ENCODE measurements around the gene EPHB3.

Gene EPHB3

DNA sequence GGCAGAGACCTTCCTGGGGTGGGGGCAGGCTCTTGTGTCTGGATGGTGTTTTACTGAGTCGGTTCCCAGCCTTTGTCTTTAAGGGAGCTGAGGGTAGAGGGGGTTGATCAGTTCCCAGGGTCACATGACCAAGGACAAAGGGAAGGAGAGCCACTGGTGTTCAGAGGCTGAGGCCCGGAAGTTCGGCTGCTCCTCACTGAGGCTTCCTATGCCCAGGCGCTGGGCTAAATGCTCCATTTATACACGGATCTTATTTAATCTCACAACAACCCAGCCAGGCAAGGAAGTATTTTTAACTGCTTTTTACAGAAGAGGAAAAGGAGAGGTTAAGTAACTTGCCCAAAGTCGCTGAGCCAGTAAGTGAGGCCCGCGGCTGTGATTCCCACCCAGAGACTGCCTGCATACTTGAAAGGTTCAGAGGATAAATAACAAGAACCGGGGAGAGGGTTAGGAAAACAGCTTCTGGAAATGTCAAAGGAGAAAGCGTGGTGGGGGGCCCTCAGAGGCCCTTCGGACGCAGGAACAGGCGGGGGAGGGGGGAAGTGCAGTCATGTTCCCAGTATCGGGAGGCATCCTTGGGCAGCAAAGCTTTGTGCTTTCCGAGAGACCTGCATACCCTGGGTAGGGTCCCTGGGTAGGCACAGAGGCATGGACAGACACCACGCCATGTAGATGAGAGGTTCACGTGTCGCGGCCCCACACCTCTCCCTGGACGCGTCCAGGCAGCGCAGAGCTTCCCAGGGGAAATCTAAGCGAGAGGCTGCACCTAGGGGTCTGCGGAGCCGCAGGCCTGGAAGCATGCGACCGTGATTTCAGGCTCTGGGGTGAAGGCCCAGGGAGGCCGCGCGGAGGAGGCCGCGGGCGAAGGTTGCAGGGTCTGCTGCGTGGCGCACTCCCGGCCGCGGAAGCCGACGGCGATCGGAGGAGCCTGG, 21.3 kb downstream of the EPHB3 start:
- DNase-seq = no peak

DNA sequence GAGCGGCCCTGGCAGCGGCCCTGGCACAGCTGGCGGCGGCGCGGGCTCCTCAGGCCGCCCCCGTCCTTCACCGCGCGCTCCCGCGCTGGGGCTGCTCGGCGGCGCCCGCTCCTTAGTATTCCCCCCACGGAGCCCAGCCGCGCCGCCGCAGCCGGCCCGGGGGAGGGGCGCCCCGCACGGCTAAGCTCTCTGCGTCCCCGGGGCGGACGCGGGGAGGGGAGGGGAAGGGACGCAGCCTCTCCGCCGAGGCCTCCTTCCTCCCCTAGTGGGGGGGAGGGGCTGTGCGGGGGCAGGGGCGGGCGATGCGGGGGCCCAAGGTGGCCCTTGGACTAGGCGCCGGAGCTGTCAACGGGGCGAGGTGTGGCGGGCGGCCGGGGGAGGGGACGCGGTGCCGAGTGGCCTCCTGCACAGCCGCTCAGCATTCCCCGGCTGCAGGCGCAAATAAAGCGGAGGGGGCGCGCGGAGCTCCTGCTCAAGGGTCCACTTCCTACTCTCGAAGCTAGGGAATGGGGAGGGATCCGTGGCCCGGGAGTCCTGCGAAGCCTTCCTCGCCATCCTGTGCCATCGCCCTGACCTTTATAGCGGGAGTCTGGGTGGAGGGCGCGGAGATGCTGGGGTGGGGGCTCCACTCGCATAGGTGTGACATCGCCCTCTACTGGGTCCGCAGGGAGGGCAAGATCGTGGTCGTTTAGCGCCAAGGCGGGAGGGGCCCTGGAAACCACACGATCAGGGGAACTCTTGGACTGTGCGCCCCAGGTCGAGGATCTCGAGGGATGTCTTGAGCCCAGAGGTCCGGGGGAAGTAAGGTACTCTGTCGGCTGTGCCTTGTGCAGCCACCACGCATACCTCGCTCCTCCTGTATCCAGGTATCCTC, 22.2 kb downstream of the EPHB3 start:
- peak; percentile 20 for DNase-seq

DNA sequence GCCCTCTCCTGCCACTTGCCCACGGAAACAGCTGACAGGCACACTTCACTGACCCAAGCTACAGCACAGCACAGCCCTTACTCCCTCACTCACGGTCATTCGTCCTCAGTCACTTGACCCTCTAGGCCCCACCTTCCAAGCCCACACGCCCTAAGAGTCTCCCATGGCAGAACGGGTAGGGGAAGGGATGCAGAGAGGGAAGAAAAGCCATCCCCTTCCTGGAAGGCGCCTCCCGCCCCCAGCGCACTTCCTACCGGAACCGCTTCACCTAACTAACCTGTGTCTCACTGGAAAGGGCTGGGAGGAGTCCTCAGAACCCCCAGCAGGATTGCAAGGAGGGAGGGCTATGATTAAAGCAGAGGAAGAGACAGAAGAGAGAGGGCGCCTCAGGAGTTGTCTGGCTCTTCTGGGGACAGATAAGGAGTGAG, 22.9 kb downstream of the EPHB3 start:
- no peak for DNase-seq

DNA sequence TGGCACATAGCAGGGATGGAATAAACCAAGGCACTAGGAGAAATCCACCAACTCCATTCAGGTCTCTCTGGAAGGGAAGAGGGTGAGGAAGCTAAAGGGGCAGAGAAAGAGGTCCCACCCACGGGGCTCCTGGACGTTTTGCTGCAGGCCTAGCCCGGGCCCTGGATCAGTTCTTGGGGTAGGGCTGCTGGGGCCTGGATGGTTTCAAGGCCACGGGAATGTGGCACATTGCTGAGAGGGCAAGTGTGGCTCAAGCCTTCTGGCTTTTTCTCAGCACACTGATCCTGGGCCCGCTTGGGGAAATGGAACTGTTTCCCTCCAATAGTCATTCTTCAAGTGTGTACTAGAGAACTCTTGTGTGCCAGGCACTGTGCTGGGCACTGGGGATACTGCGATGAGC, 24.0 kb downstream of the EPHB3 start:
- DNase-seq = no peak

DNA sequence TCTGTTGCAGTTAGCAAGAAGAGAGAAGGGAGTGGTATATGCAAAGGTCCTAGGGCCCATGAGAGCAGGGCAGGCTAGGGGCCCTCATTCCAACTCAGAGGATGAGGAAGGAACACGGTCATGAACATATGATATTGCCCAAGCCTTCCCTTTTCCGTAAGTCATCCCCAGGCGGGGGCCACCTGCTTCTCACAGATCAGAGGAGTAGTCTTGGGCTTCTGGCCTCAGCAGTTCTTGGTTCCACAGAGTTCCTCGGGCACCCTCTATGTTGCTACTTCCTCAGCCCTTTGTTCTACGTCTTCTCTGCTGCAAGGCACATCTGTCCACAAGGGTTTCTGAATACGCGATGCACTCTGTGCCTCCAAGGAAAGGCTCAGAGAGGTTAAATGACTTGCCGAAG, 25.3 kb downstream of the EPHB3 start:
- DNase-seq = no peak

DNA sequence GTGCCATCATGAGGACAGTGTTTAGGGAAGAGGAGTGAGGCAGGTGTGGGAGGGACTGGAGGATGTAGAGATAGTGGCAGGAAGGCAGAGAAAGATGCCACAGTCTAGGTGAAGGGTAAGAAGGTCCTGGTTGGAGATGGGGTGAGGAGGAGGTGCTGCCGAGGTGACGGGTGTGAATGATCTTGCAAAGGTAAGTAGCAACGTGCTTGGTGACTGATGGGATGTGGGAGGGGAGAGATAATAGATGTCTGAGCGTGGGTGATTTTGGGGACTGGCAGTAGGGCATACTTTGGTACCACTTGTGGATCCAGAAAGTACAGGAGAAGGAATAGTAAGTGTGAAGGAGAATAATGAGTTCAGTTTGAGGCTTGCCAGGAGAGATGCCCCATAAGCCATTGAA, 27.2 kb downstream of the EPHB3 start:
- DNase-seq = no peak

DNA sequence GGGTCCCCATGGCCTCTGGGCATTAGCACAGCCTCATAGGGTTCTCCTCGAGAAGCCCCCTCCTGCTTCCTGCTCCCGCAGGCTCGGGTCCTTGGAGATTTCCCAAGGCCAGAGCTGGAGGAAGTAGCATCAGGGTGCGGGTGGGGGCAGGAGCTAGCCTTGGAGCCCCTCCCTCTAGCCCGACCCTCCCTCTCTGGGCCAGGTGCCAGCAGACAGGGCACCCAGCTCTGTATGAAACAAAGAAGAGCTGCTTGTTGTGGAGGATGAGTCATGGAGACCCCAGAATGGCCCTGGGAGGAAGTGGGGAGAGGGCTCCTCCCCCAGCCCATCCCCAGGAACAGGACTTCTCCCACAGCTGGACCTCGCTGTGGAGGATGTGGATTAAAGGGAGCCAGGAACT, 29.2 kb downstream of the EPHB3 start:
- no peak for DNase-seq

DNA sequence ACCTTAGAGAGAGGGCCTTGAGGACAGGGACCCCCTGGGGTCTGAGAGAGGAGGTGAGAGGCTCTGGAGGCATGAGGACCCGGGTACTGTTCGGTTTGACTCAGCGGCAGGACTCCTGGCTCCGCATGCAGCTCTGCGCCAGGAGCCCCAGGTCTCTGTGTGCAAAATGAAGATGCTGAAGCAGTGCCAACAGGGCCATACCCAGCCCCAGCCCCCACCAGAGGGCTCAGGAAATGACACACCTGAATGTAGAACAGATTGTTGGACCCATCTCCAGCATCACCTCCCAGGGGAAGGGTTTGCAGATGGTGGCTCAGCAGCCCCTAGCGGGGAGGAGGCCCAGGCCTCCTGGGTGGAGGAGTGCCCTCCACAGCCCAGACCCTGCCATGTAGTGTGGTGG, 30.2 kb downstream of the EPHB3 start:
- DNase-seq = no peak

DNA sequence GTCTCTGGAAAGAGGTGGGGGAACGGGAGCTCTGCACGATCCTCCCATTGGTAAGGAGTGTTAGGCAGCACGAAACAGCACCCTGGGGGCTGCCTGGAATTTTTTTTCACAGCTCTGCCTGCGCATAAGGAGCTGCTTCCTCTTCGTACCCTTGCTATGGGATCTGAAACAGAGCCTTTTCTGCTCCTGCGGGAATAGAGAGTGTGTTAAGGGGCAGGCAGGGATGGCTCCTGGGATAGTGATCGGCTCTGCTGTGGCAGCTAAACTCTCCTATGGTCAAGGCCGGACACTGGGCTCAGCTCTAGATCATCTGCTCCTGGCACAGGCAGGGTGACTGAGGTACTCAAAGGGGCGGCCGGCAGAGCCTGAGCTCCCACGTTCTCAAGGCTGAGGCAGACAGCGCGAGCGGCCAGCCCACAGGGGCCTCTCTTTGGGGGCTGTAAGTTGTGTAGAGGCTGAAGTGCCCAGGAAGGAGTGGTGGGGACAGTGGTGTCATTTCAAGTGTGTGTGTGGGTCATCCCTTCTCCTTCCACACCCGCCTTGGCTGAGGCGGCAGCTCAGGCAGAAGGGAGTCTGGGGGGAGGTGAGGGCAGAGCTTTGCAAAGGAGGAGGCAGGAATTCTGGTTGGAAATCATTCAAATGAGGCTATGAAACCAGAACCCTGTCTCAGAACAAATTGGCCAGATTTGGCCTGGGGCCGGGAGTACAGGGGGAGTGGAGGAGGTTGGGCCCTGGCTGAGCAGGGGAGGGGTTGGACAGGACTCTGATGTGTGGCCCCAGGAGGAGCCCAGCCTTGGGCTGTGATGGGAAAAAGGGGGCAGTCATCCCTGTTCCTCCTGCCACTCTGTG, 31.0 kb downstream of the EPHB3 start:
- DNase-seq = no peak

DNA sequence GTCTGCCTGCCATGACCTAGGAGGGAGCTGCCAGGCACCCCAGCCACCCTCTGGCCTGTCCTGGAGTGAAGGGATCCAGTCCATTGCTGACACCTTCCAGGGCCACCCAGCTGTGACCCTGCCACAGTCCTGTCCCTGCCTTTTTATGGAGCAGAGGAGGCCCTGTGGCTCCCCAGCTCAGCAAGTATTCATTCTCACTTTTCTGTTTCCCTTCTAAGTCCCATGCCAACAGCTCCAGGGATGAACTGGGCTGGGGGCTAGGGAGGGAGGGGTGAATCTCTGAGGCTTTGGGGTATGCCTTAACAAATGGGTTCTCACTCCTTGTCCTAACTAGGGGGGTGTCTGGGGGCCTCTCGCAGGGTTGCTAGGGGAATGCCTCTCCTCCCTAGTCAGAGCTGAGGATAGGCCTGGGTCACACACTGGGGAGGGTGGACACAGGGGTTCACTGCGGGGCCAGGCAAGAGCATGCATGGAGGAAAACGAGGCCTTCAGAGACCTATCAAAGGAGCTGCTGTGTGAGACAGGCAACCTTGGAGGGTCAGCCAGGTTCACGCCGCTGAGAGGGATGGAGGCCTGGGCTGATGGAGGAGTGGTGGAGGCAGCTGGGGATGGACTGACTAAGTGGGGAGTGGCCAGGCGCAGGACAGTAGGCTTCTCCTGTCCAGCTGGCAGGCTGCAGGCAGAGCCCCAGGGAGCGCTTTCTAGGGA, 31.8 kb downstream of the EPHB3 start:
- DNase-seq = no peak

DNA sequence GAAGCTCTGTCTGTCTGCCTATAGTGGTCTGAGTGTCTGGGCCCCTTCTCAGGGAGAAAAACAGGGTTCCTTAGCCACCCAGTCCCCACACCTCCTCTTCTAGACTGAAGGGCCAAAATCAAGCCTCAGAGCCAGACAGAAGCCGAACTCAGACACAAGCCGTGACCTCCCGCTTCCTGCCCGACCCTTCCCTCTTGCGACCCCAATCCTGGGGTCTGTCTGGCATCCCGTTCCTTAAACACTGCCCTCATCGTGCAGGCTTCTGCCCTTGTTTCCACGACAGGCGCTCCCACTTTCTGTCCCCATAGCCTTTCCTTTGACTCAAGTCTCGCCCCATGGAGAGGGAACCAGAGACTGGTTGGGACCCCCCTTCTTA, 32.3 kb downstream of the EPHB3 start:
- no peak for DNase-seq

DNA sequence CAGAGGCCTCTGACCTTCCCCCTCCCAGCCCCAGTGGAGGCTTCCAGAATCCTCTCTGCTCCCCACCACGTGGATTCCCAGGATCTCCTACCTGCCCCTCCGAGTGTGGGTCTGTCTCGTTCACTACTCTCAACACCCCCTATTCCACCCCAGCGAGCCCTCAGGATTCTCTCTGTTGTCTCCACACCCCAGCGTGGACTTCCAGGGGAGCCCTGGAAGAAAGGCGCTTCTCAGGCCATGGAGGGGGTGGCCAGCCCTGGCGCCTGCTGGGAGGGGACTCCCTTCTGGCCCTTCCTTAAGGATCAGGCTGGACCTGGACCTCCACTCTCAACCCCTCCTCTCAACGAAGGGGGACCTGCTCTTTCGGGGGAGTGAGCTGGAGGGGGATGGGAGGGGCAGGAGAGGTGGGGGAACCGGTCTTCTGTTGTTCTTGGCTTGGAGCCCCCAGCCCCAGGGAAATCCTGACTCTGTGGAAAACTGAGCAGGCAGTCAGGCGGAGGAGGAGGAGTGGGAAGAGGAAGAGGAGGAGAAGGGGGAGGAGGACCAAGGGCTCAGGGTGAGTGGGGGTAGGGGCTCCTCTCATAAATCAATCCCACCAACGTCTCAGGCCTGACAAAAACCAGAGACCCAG, 32.9 kb downstream of the EPHB3 start:
- DNase-seq = no peak

DNA sequence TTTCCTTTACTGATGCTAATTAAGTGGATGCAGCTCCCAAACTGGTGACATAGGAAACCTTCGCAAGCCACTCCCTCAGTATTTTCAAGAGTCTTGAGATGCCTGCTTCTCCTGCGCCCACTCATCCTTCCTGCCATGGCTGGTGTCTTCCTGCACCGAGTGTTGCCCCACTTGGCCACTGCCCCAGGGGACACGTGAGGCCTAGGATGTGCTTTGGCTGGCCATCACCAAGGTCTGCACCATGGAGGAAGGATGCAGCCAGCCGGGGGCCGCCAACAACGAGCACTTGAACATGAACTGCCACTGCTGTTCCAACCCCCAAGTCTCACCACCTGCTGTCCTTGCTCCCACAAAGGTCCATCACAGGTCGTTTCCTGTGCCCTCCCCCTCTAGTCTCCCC, 34.1 kb downstream of the EPHB3 start:
- DNase-seq = no peak

DNA sequence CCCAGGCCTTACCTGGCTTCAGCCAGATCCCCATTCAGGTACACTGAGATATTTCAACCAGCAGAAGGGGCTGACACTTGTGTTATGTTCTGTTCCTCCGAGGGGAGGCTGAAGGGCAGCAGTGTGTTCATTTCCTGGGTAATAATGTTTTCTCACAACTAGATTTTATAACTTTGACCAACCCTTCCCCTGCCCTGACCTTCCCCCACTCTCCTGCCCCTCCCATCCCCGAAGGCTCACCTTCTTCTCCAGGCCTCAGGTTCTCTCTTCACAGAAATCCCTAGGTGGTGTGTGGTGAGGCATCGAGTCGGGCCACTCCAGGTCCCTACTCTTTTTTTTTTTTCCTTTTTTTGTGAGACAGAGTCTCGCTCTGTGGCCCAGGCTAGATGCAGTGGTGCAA, 34.6 kb downstream of the EPHB3 start:
- DNase-seq = no peak

DNA sequence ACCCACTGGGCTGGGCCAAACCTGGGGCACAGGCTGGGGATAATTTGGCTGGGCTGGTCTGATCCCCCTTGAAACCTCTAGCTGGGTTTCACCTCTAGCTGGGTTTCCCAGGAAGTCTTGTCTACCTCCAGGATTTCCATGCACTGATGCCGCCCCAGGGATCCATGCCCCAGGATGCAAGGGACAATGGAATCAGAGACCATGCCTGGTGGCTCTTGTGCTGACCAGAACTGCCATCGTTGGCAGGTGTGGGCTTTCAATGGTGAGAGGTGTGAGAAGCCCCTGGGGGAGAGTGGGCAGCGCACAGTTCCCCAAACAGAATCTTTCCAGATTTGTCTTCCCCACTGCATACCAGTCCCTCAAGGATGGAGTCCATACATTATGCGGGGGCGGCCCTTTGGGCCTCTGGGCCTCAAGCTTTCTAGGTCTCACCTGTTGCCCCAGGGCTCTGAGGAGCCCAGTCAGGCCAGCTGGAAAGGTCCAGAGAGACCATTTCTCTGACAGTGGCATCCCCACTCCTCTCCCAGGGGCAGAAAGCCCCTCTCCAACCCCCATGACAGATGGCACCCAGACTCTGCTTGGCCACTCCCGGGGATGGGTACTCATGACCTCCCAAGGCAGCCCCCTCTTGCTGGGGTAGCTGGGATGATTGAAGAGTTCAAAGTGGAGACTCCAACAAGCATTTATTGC, 35.4 kb downstream of the EPHB3 start:
- DNase-seq = no peak

DNA sequence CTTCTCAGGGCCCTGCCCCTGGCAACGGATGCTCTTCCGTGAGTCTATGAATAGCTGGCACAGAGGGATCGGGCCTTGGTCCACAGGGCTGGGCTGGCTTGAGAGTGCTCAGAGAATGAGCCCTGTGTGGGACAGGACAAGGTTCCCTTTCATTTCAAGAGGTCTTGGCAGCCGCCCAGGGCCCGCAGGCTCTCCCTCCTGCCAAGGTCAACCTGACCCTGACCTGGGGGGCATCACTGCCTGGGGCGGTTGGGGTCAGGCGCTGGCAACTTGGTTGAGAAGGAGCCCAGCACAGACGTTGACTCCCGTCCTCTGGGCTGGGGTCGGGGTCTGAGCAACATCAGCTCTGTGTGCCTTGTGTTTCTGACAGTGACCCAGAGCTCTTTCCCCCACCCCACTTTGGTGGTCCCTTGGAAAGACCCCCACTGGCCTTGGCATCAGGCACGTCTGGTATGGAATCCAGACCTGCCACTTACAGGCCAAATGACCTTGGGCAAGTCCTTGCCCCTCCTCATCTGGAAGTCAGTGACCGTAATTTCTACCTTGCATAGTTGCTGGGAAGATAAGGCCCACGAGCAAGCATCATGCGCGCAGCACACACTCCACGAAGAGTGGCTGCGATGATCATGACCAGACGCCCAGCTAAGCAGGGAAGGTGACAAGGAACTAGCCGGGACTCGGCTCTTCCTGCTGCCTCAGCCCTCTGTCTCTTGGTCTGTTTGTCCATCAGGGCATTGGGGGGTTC, 36.4 kb downstream of the EPHB3 start:
- DNase-seq = no peak

DNA sequence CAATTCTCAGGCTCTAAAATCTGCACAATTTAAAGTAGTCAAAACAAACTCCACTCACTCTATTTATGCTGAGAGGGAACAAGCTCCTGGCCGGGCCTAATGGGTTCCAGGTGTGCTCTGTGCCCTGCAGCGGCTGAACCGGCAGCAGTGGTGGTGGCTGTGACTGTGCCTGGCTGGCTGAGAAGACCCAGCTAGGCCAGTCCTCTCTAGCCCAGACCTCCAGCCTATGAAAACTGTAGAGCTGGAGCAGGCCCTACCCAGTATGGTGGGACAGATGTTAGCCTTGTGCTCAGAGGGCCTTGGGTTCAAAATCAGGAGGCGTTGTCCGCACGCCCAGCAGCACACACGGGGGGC, 37.0 kb downstream of the EPHB3 start:
- no peak for DNase-seq

DNA sequence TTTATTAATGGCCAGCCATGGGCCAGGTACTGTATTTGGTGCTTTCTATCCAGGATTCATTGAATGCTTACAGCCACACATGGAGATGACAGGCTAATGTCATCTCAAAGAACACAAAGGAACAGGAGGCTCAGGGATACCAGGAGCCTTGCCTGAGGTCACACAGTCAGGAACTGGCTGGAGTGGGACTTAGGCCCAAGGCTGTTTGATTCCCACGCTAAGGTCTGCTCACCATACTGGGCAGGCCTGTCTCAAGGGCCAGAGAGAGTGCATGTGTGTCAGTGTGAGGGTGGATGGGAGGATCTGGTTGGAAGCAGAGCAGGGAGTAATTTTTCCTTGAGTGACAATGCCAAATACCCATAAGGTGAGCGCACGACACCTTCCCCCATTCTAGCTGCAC, 37.6 kb downstream of the EPHB3 start:
- DNase-seq = no peak

DNA sequence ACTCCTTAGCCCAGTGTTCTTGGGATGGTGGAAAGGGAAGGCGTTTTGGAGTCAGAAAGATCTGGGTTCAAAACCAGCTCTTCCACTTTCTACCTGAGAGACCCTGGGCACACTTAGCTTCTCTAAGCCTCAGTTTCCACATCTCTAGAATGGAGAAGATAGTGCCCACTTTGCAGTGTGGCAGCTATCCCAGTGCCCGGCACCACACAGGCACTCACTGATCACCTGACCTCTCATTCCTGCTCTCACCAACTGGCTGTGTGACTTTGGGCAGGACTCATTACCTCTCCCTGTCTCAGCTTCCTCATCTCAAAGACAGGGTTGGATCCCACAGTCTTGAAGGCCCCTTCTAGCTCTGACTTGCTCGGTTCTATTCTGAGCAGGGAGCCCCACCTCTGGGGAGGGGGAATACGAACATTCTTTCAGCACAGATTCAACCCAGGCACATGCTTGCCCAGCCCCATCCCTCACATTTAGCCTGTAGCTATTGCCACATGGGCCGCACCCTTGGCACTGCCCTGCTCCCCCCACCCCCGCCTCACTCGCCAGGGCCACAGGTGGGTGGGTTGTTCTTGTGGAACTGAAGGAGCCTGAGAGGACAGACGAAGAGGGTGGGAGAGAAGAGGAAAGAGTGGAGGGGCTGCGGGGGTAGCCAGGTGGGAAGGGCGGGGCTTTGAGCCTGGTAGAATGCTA, 39.2 kb downstream of the EPHB3 start:
- DNase-seq = no peak

Measured in CD4-positive, alpha-beta T cell treated with Interleukin-17A for 4 hours (primary cell).